ENCODE results near the gene ANKRD2.
"Not testable (repeated sequence)": the region's sequence is repeated elsewhere in the genome, so short reads cannot be mapped to it uniquely, and the experiment has no call there.

The ANKRD2 gene

GRCh38 chr10:97547271-97547600 is 25.3 kb upstream of the ANKRD2 start:
- no peak for DNase-seq

DNA sequence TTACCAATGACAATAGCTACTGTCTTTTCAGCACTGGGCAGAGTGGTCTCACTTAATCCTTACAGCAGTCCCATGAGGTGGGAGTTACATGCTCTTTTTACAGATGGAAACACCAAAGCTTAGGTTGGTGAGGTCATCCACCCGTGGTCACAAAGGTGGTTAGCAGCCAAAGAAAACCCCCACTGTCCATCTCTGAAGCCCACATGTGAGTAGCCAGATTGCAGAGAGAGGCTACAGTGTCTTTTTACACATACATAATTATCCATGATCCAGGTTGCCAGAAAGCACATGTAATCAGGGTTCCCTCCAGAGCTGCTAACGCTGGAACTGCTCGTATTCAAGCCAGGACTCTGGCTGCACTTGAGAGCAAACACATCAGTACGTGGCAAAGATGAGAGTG is 24.6 kb upstream of the ANKRD2 start:
- DNase-seq, result no peak

DNA sequence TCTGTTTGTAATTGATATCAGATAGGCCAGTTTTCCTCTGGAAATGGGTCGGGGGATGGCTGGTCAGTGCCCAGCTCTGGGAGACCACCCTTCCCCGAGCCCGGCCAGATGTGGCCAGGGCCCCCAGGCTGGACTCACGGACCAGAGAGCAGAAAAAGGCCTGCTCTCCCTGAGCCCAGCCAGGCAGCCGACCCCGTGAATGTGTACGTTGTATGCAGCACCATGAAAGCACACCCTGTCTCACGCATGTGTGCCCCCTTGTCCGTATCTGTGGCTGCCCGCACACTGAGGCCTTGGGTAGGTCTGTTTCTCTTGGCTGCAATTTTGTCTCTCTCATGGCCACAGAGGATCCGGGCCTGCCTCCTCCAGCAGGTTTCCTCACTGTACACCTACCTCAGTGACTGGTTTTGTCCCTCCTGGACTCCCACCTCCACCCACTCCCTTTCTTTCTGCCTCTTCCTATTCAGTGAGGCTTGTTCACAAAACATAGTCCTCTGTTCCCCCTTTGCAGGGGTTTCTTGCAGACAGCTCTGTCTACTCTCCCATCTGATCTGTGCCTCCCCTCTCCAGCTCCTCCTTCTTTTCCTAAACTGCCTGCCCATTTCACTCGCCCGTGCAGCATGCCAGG is 23.6 kb upstream of the ANKRD2 start:
- no peak for DNase-seq

- no peak for DNase-seq
Measured at GRCh38 chr10:97549587-97550322, 22.8 kb upstream of the ANKRD2 start.

GRCh38 chr10:97550336-97551149 is 22.0 kb upstream of the ANKRD2 start:
- DNase-seq, result no peak

DNA sequence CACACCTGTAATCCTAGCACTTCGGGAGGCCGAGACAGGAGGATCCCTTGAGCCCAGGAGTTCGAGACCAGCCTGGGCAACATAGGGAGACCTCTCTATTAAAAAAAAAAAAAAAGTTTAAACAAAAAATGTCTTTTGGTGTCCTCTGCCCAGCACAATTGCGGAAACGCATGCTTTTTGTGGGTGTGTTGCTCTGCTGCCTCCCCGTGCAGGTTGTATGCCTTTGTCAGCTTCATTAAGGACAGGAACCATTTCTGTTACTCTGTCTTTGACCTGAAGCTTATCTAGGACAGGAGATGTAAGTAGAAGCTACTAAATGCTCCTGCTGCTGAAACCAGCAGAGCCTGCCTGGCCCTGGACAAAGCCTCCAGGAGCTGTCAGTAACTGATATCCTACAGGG is 21.3 kb upstream of the ANKRD2 start:
- DNase-seq, result no peak

DNA sequence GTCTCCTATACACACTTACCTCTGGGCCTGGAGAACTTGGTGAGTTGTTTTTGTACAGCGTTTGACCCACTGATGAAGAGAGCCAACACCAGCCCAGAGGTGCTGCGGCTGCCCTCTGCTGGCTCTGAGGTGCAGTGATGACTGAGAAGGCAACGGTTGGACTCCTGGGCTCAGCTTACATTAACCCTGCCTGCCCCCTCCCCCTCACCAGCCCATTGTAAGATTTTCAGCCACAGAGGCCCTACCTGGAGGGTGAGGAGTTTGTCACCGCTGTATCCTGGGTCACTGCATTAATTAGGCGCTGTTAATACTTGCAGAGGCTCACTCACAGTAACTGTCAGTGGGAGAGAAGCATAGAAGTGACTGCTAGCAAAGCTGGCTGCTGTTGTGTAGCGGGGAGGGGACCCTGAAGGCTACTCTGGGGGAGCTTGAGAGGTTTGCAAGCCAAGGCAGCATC is 19.0 kb upstream of the ANKRD2 start:
- DNase-seq, result peak; percentile 74

DNA sequence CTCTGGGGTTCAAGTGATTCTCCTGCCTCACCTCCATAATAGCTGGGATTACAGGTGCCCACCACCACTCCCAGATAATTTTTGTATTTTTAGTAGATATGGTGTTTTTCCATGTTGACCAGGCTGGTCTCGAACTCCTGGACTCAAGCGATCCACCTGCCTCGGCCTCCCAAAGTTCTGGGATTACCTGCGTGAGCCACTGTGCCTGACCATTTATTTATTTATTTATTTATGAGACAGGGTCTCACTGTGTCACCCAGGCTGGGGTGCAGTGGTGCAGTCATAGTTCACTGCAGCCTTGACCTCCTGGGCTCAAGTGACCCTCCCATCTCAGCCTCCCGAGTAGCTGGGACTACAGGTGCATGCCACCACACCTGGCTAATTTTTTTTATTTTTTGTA is 18.2 kb upstream of the ANKRD2 start:
- DNase-seq, result not testable (repeated sequence)

- not testable (repeated sequence) for DNase-seq
Measured at GRCh38 chr10:97555541-97555940, 17.0 kb upstream of the ANKRD2 start.

DNA sequence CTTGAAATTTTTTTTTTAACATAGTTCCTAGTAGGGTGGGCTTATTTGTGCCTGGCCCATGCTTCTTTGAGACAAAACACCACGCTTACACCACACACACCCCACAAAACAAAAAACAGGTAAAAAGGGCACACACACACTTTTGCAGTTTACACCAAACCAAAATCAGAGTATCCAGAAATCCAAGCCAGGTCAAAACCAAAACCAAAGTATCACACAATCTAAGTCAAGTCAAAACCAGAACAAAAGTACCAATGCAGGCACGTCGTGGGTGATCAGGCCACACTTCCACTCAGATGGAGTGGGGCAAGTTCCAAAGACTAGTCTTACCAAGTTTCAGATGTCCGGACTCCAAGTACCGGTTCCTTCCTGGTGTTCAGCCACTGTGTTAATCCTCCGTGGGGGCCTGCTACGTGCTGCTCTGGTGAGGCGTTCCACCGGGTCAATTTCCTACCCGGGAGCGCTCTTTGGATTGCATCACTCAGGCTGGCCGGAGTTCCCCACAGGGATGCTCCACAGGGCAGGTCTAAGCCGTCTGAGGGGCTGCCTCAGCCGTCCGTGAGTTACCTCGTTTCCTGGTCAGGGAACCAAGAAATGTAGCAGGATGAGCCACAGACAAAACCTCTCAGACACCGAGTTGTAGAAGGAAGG is 11.7 kb upstream of the ANKRD2 start:
- not testable (repeated sequence) for DNase-seq

DNA sequence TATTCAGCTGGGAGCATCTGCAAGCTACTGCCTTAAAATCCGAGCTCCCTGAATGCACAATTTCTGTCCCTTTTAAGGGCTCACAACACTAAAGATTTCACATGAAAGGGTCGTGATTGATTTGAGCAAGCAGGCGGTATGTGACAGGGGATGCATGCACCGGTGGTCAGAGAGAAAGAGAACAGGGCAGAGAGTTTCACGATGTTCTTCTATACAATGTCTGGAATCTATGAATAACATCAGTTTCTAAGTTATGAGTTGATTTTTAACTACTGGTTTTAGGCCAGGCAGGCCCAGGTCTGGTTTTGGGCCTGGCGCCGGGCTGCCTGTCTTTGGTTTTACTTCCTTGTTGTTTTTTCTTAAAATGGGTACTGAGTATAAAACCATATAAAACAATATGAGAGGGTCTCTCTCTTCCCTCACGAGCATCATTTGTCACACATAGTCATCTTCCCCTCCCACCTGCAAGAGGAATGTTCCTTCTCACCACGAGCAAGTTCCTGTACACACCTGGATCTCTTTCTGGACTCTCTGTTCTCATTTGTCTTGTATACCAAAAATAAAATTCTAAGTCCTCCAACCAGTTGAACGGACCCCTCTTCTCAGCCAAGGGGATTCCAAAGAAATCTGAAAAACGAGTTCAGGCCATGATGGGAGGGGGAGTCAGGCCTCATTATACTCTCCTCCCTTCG is 11.0 kb upstream of the ANKRD2 start:
- not testable (repeated sequence) for DNase-seq

DNA sequence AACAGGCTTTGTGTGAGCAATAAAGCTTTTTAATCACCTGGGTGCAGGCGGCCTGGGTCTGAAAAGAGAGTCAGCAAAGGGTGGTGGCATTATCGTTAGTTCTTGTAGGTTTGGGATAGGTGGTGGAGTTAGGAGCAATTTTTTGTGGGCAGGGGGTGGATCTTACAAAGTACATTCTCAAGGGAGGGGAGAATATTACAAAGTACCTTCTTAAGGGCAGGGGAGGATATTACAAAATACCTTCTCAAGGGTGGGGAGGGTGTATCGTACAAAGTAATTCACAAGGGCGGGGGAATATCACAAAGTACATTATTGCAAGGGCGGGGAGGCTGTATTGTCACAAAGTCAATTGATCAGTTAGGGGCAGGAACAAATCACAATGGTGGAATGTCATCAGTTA is 10.2 kb upstream of the ANKRD2 start:
- DNase-seq, result not testable (repeated sequence)

DNA sequence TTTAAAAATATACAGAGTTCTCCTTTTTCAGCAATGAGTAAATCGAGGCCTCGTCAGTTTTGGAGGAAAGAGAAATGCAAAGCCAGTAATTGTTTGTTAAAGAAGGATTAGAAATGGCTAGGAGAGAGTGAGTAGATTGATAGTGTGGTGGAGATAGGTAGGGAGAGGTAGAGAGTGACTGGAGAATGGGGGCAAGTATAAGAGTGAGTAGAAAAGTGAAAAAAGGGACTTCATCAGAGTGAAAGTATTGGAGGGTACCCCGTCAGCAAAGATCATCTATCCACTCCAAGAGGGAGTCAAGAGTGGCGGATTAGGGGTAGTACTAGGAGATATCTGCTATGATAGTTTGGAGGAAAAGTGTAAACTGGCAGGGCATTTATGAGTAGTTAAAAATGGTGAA is 9.2 kb upstream of the ANKRD2 start:
- DNase-seq, result no peak

DNA sequence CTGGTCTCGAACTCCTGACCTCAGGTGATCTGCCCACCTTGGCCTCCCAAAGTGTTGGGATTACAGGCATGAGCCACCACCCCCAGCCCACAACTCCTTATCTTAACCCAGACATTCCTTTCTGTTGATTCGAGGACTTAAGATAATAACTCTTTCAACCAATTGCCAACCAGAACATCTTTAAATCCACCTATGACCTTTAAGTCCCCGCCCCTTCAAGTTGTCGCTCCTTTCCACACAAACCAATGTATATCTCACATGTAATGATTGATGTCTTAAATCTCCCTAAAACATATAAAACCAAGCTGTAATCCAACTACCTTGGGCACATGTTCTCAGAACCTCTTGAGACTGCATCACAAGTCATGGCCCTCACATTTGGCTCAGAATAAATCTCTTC is 7.8 kb upstream of the ANKRD2 start:
- no peak for DNase-seq

GRCh38 chr10:97566336-97566996 is 6.1 kb upstream of the ANKRD2 start:
- no peak for DNase-seq

GRCh38 chr10:97567891-97568290 is 4.7 kb upstream of the ANKRD2 start:
- DNase-seq, result no peak

DNA sequence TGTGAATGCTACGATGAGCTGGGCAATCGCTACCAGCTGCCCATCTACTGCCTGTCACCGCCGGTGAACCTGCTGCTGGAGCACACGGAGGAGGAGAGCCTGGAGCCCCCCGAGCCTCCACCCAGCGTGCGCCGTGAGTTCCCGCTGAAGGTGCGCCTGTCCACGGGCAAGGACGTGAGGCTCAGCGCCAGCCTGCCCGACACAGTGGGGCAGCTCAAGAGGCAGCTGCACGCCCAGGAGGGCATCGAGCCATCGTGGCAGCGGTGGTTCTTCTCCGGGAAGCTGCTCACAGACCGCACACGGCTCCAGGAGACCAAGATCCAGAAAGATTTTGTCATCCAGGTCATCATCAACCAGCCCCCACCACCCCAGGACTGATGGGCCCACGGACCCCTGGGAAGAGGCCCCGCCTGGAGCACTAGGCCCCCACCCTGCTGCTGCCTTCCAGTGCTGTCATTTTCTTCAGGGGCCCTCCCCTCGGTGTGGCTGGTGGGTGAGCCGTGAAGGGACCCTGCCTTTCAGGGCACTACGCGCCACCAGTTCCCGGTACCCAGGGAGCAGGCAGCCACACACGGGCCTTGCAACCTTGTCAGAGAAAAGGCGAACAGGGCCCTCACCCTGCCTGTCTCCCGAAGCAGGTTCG is 2.3 kb upstream of the ANKRD2 start:
- no peak for DNase-seq

DNA sequence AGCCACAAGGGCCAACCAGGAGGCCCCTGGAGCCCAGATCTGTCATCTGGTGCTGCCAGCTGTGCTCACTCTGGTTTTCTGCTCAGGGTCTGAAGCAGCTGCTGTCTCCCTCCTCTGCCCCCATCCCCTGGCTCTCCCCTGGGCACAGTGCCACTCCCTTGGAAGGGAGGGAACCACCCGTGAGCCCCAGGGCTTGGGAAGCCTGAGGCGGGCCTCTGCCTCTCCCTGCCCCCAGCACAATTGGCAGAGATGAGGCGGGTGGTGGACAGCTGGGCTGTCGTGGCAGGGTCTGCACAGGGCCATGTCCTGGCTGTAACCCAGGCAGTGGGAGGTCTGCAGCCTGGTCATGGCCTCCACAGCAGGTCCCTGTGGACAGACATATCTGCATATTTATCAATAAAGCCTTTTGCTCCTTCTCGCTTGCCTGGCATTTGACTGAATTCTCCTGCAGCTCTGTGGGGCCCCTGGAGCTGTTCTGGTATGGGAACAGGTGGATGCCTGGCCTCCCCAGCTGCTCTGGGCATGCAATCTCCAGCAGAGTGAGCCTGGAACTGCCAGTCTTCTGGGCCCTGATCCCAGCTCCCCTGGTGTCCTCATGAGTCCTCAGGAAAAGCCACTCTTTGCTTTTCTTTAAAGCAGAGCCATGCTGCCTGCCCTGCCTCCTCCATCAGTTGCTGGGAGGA is 1.6 kb upstream of the ANKRD2 start:
- no peak for DNase-seq

DNA sequence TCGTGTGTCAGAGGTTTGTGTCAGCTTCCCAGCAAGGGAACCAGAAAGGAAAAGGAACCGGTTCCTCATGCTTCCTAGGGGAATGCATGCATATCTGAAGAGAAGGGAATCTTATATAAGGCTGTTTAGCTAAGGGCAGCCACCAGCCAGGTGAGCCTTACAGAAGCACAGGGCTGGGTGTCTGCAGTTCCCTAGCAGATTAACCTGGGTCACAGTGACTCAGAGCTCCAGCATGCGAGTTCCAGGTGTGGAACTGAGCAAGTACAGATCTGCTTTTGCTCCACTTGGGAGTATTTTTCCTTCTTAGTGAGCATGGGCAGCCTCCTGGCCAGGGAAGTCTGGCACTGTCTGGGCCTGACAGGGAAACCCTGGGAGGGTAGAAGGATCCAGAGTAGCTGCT is 957 bp upstream of the ANKRD2 start:
- DNase-seq, result no peak

DNA sequence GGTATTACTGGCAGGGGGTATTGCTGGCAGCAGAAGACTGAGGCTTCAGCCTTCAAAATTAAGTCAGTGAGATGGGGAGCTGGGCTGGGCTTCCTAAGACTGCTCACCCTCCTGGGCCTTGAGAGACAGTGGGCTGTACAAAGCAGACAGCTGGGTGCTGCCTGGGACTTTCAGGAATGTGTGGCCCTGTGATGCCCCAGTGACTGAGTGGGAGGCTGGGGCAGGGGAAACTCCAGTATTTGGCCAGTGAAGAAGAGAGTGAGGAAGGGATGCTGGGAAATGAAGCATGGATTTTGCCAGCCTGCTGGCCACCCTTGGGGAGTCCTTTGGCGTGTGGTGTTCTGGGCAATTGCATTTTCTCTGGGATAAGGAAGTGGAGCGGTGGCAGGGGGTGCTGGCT is 442 bp downstream of the ANKRD2 start:
- DNase-seq, result no peak

GRCh38 chr10:97573672-97574071 is 1.1 kb downstream of the ANKRD2 start:
- DNase-seq, result no peak

Measured in stimulated activated CD4-positive, alpha-beta T cell treated with anti-CD3 and anti-CD28 coated beads, Interleukin-4, amount 100 ng/mL, for 24 hours (primary cell).